HCT116 (cell line): ENCODE data around the gene PDE4D. TPM values are rescaled to one million over a fixed set of nuclear protein-coding genes. Genes with fewer than 3 reads are reported as not detected.

Experiments used
- ATAC-seq: fragments of 200-7000 bp; cut with Tn5 transposase; 2 replicates; pipeline ENCODE4 v1.9.1; 2020; ENCODE audit warnings: mild to moderate bottlenecking, moderate library complexity
- BruUV-seq: library from RNA; stranded (reverse); fragments of 400-500 nt; replicated peaks from 2 replicates; lab custom pipeline; 2021; lab: Mats Ljungman, UMichigan
- CTCF ChIA-PET: fragments of 300-600 bp; sonication (Branson Sonifier 250); formaldehyde crosslinking; loops from one replicate; lab custom pipeline; 2021; ENCODE audit warnings: antibody characterized with exemption; lab: Charles Lee
- POLR2A ChIA-PET: fragments of 300-600, 350-600 bp; sonication (Branson Sonifier 250); formaldehyde crosslinking; loops from one replicate; lab custom pipeline; 2021; ENCODE audit warnings: antibody characterized with exemption; lab: Charles Lee
- RAD21 ChIA-PET, 2 experiments: fragments of 300-600 bp; sonication (Branson Sonifier 250); formaldehyde crosslinking; loops; one replicate each; lab custom pipeline; 2023; ENCODE audit warnings: low total read pairs in 2 of 2; ENCODE audit not compliant: uncharacterized antibody in 2 of 2, unreplicated experiment in 2 of 2, low non-redundant PET in 1 of 2; lab: Charles Lee
- DNase-seq: peaks from one replicate; pipeline ENCODE4 v3.0.0-alpha.2; 2010; ENCODE audit warnings: low read depth, low spot score
- H2AFZ ChIP-seq: fragments of 200-600 bp; shearing (Covaris generic), sonication (generic); 2 replicates; pipeline ENCODE4 v1.6.1; 2017; ENCODE audit warnings: low read depth, mixed run types, mixed read lengths, antibody characterized with exemption, low read length; ENCODE audit not compliant: poor library complexity, severe bottlenecking
- H3K27ac ChIP-seq: 2 replicates; pipeline ENCODE4 v1.5.1; 2012; ENCODE audit warnings: low read depth, low read length
- H3K27me3 ChIP-seq: fragments of 200-600 bp; sonication (generic); 2 replicates; pipeline ENCODE4 v1.6.1; 2016; ENCODE audit warnings: mixed run types, low read length, mixed read lengths; ENCODE audit not compliant: insufficient read depth
- H3K36me3 ChIP-seq, 2 experiments: fragments of 200-500 bp in 1 of 2; fragments of 200-600 bp in 1 of 2; sonication (Bioruptor generic) in 1 of 2; sonication (generic) in 1 of 2; 2 replicates each; pipeline versions ENCODE4 v1.5.1 to v1.6.1; 2014 to 2016; ENCODE audit warnings: low read length in 2 of 2, inconsistent platforms in 1 of 2, mixed read lengths in 1 of 2, mixed run types in 1 of 2; ENCODE audit not compliant: insufficient read depth in 2 of 2, control insufficient read depth in 1 of 2
- H3K4me1 ChIP-seq, 2 experiments: fragments of 200-600 bp in 1 of 2; sonication (generic) in 1 of 2; 2 replicates each; pipeline versions ENCODE4 v1.5.1 to v1.6.1; 2012 to 2017; ENCODE audit warnings: low read length in 2 of 2, inconsistent platforms in 1 of 2, mild to moderate bottlenecking in 1 of 2, mixed read lengths in 1 of 2, mixed run types in 1 of 2, moderate library complexity in 1 of 2; ENCODE audit not compliant: insufficient read depth in 2 of 2, control insufficient read depth in 1 of 2
- H3K4me2 ChIP-seq: fragments of 200-600 bp; sonication (generic); 2 replicates; pipeline ENCODE4 v1.6.1; 2017; ENCODE audit warnings: mixed run types, low read length, mixed read lengths
- H3K4me3 ChIP-seq, 2 experiments: fragments of 200-600 bp in 1 of 2; sonication (generic) in 1 of 2; replicated peaks in 1 of 2; 2 replicates each; pipeline ENCODE4 v1.5.1; 2011 to 2016; ENCODE audit warnings: low read length in 2 of 2, control low read depth in 1 of 2, low read depth in 1 of 2, mild to moderate bottlenecking in 1 of 2, mixed read lengths in 1 of 2, mixed run types in 1 of 2
- H3K79me2 ChIP-seq: fragments of 200-600 bp; sonication (generic); 2 replicates; pipeline ENCODE4 v1.6.1; 2017; ENCODE audit warnings: mild to moderate bottlenecking, mixed run types, low read length, moderate library complexity, mixed read lengths; ENCODE audit not compliant: insufficient read depth
- H3K9ac ChIP-seq: fragments of 200-600 bp; sonication (generic); 2 replicates; pipeline ENCODE4 v1.6.1; 2016; ENCODE audit warnings: low read length, mixed read lengths
- H3K9me2 ChIP-seq: fragments of 200-600 bp; sonication (generic), shearing (Covaris generic); 2 replicates; pipeline ENCODE4 v1.6.1; 2017; ENCODE audit warnings: mixed run types, mild to moderate bottlenecking, moderate library complexity; ENCODE audit not compliant: insufficient read depth
- H3K9me3 ChIP-seq, 2 experiments: fragments of 200-500 bp in 1 of 2; fragments of 200-600 bp in 1 of 2; sonication (Bioruptor generic) in 1 of 2; sonication (generic) in 1 of 2; 2 replicates each; pipeline ENCODE4 v1.6.1; 2014 to 2017; ENCODE audit warnings: low read length in 2 of 2, mixed read lengths in 2 of 2, inconsistent platforms in 1 of 2, low read depth in 1 of 2, mild to moderate bottlenecking in 1 of 2, mixed run types in 1 of 2, moderate library complexity in 1 of 2; ENCODE audit not compliant: control insufficient read depth in 1 of 2, insufficient read depth in 1 of 2
- H4K20me1 ChIP-seq: fragments of 200-600 bp; sonication (generic), shearing (Covaris generic); 2 replicates; pipeline ENCODE4 v1.6.1; 2017; ENCODE audit warnings: mixed run types, mild to moderate bottlenecking, moderate library complexity; ENCODE audit not compliant: insufficient read depth
- CBX3 ChIP-seq: IDR thresholded peaks from 2 replicates; pipeline ENCODE4 v1.6.1; 2012; ENCODE audit warnings: low read depth
- CEBPB ChIP-seq: IDR thresholded peaks from 2 replicates; pipeline ENCODE4 v1.6.1; 2012; ENCODE audit warnings: low read depth
- EGR1 ChIP-seq: IDR thresholded peaks from 2 replicates; pipeline ENCODE4 v1.6.1; 2012; ENCODE audit warnings: low read depth
- FOSL1 ChIP-seq: IDR thresholded peaks from 2 replicates; pipeline ENCODE4 v1.6.1; 2012; ENCODE audit warnings: low read depth
- POLR2A ChIP-seq: IDR thresholded peaks from 2 replicates; pipeline ENCODE4 v1.7.0; 2011; ENCODE audit warnings: borderline replicate concordance; ENCODE audit not compliant: insufficient read depth, insufficient read length; ENCODE audit errors: extremely low read depth
- POLR2AphosphoS5 ChIP-seq: IDR thresholded peaks from 2 replicates; pipeline ENCODE4 v1.6.1; 2011; ENCODE audit warnings: mild to moderate bottlenecking, low read depth, low read length, moderate library complexity
- SRF ChIP-seq: IDR thresholded peaks from 2 replicates; pipeline ENCODE4 v1.6.1; 2012; ENCODE audit warnings: low read depth
- TCF7L2 ChIP-seq: IDR thresholded peaks from 2 replicates; pipeline ENCODE4 v1.7.0; 2011; ENCODE audit warnings: borderline replicate concordance, inconsistent platforms; ENCODE audit not compliant: insufficient read depth, insufficient read length; ENCODE audit errors: extremely low read depth
- YY1 ChIP-seq: IDR thresholded peaks from 2 replicates; pipeline ENCODE4 v1.6.1; 2011; ENCODE audit warnings: low read length, low read depth, moderate library complexity, mild to moderate bottlenecking; ENCODE audit not compliant: insufficient replicate concordance; ENCODE audit errors: extremely low read depth
- ZFX ChIP-seq: fragments of 450-650 bp; IDR thresholded peaks from 2 replicates; pipeline ENCODE4 v1.6.1; 2017
- ZNF274 ChIP-seq: fragments of 200-500 bp; sonication (Bioruptor generic); IDR thresholded peaks from 2 replicates; pipeline ENCODE4 v1.6.1; 2014; ENCODE audit warnings: mild to moderate bottlenecking, low read depth, low read length, inconsistent platforms
- intact Hi-C: fragments of 100-400 bp; cut with micrococcal nuclease; formaldehyde crosslinking; loops from 2 replicates; pipeline ENCODE4 v1.10.0; 2022
- total RNA-seq: library from RNA; stranded (reverse); gene quantifications from one replicate; pipeline ENCODE4 v1.2.1, GENCODE V29; 2021; ENCODE audit not compliant: unreplicated experiment
- TF ChIP-seq, protein P1 (sequence below), 3 experiments: fragments of 200-600 bp in 1 of 3; sonication (generic) in 1 of 3; IDR thresholded peaks in 2 of 3; conservative IDR thresholded peaks in 1 of 3; 2 replicates each; pipeline ENCODE4 v1.5.1; 2012 to 2017; ENCODE audit warnings: low read depth in 2 of 3, low read length in 2 of 3, antibody characterized with exemption in 1 of 3, borderline replicate concordance in 1 of 3, control low read depth in 1 of 3, mild to moderate bottlenecking in 1 of 3, mixed read lengths in 1 of 3, mixed run types in 1 of 3, moderate library complexity in 1 of 3; ENCODE audit not compliant: insufficient read depth in 1 of 3
- TF ChIP-seq, protein P2 (sequence below): IDR thresholded peaks from 2 replicates; pipeline ENCODE4 v1.6.1; 2012
- TF ChIP-seq, protein P3 (sequence below): IDR thresholded peaks from 2 replicates; pipeline ENCODE4 v1.6.1; 2012; ENCODE audit warnings: low read depth
- TF ChIP-seq, protein P4 (sequence below): IDR thresholded peaks from 2 replicates; pipeline ENCODE4 v1.6.1; 2011; ENCODE audit warnings: mild to moderate bottlenecking, low read length, moderate library complexity; ENCODE audit not compliant: insufficient replicate concordance; ENCODE audit errors: extremely low read depth

The PDE4D gene
- total RNA-seq, 1 experiment from 2014 or later: 1.1 TPM

DNA sequence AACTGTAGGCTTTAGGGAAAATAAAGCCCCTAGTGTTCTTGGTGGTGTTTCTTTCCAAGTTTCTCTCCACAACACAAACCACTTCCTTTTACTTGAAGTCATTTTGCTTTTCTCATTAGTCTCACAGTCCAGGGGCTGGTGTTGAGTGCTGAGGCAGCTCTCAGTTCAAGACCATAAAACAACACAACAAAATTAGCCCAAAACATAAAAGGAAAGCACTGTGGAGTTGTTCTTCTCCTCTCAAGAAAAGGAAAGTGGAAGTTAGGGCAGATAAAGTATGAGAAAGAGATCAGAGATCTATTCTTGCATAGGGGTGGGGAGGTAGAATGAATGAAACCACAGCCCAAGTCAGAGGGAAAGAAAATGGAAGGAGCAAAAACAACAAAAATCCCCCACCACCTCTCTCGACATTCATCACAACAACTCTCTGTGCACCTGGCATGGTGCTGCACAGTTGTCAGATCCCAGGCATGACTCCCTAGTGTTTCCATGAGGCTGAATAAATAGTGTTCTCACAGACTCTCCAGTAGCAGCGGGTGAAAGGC is 740.8 kb downstream of the PDE4D start:
- Histone ChIP-seq H3K4me3 (no peak overlapping the region), H3K79me2 (no peaks in the 10 kb centered on the region), H3K27ac (no peak overlapping the region), H3K36me3 (no peaks in the 10 kb centered on the region), H3K9ac (no peak overlapping the region), H3K27me3 (peaks cover 16% of the 10 kb centered on the region), H3K9me3 (no peaks in the 10 kb centered on the region), H3K4me1 (no peaks in the 10 kb centered on the region), H3K4me2 (no peak overlapping the region), H2AFZ (no peak overlapping the region), H4K20me1 (no peaks in the 10 kb centered on the region), H3K9me2 (no peaks in the 10 kb centered on the region)
- ChIA-PET RAD21 (no interaction called here), POLR2A (no interaction called here), CTCF (no interaction called here)
- no peak for DNase-seq
- TF ChIP-seq ZNF274 (no peak), CBX3 (no peak), SRF (no peak), POLR2AphosphoS5 (no peak), CEBPB (no peak), FOSL1 (no peak), YY1 (no peak), ZFX (no peak), POLR2A (no peak), EGR1 (no peak), TCF7L2 (no peak)
- TF ChIP-seq, protein P1, sequence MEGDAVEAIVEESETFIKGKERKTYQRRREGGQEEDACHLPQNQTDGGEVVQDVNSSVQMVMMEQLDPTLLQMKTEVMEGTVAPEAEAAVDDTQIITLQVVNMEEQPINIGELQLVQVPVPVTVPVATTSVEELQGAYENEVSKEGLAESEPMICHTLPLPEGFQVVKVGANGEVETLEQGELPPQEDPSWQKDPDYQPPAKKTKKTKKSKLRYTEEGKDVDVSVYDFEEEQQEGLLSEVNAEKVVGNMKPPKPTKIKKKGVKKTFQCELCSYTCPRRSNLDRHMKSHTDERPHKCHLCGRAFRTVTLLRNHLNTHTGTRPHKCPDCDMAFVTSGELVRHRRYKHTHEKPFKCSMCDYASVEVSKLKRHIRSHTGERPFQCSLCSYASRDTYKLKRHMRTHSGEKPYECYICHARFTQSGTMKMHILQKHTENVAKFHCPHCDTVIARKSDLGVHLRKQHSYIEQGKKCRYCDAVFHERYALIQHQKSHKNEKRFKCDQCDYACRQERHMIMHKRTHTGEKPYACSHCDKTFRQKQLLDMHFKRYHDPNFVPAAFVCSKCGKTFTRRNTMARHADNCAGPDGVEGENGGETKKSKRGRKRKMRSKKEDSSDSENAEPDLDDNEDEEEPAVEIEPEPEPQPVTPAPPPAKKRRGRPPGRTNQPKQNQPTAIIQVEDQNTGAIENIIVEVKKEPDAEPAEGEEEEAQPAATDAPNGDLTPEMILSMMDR (IDR thresholded peaks at IDR 0.05 in 2 of 3, conservative IDR thresholded peaks at IDR 0.05 in 1 of 3; ENCODE audit: borderline replicate concordance in 1 of 3, insufficient read depth in 1 of 3, low read depth in 2 of 3, low read length in 2 of 3): no peak
- TF ChIP-seq, protein P2, sequence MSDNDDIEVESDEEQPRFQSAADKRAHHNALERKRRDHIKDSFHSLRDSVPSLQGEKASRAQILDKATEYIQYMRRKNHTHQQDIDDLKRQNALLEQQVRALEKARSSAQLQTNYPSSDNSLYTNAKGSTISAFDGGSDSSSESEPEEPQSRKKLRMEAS: no peak
- TF ChIP-seq, protein P3, sequence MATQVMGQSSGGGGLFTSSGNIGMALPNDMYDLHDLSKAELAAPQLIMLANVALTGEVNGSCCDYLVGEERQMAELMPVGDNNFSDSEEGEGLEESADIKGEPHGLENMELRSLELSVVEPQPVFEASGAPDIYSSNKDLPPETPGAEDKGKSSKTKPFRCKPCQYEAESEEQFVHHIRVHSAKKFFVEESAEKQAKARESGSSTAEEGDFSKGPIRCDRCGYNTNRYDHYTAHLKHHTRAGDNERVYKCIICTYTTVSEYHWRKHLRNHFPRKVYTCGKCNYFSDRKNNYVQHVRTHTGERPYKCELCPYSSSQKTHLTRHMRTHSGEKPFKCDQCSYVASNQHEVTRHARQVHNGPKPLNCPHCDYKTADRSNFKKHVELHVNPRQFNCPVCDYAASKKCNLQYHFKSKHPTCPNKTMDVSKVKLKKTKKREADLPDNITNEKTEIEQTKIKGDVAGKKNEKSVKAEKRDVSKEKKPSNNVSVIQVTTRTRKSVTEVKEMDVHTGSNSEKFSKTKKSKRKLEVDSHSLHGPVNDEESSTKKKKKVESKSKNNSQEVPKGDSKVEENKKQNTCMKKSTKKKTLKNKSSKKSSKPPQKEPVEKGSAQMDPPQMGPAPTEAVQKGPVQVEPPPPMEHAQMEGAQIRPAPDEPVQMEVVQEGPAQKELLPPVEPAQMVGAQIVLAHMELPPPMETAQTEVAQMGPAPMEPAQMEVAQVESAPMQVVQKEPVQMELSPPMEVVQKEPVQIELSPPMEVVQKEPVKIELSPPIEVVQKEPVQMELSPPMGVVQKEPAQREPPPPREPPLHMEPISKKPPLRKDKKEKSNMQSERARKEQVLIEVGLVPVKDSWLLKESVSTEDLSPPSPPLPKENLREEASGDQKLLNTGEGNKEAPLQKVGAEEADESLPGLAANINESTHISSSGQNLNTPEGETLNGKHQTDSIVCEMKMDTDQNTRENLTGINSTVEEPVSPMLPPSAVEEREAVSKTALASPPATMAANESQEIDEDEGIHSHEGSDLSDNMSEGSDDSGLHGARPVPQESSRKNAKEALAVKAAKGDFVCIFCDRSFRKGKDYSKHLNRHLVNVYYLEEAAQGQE: no peak
- TF ChIP-seq, protein P4, sequence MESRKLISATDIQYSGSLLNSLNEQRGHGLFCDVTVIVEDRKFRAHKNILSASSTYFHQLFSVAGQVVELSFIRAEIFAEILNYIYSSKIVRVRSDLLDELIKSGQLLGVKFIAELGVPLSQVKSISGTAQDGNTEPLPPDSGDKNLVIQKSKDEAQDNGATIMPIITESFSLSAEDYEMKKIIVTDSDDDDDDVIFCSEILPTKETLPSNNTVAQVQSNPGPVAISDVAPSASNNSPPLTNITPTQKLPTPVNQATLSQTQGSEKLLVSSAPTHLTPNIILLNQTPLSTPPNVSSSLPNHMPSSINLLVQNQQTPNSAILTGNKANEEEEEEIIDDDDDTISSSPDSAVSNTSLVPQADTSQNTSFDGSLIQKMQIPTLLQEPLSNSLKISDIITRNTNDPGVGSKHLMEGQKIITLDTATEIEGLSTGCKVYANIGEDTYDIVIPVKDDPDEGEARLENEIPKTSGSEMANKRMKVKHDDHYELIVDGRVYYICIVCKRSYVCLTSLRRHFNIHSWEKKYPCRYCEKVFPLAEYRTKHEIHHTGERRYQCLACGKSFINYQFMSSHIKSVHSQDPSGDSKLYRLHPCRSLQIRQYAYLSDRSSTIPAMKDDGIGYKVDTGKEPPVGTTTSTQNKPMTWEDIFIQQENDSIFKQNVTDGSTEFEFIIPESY: no peak
- intact Hi-C loops: no loop called here
- BruUV-seq: no TSS peak
- no peak for ATAC-seq
